Left ventricle myocardium inferior (tissue), 1 donor: ENCODE data around the gene LCE7A. TPM values are rescaled to one million over a fixed set of nuclear protein-coding genes. Genes with fewer than 3 reads are reported as not detected.

Experiments used
- DNase-seq: peaks from one replicate; pipeline ENCODE4 v3.0.0-alpha.2; 2020
- H3K27ac ChIP-seq: fragments of 200-600 bp; replicated peaks from 2 replicates; pipeline ENCODE4 v1.8.0; 2021
- H3K27me3 ChIP-seq: fragments of 200-600 bp; 2 replicates; pipeline ENCODE4 v1.8.0; 2021; ENCODE audit warnings: low read depth
- H3K36me3 ChIP-seq: fragments of 200-600 bp; 2 replicates; pipeline ENCODE4 v1.8.0; 2021
- H3K4me1 ChIP-seq: fragments of 200-600 bp; 2 replicates; pipeline ENCODE4 v1.8.0; 2021
- H3K4me3 ChIP-seq: fragments of 200-600 bp; 2 replicates; pipeline ENCODE4 v1.8.0; 2021; ENCODE audit warnings: mild to moderate bottlenecking, moderate library complexity
- H3K9me3 ChIP-seq: fragments of 200-600 bp; replicated peaks from 2 replicates; pipeline ENCODE4 v1.8.0; 2021
- intact Hi-C: fragments of 100-400 bp; cut with micrococcal nuclease; formaldehyde crosslinking; loops from one replicate; pipeline ENCODE4 v1.11.0; 2022
- total RNA-seq: library from RNA; stranded (reverse); fragmentation: NEBNext Ultra II Directional; extraction: Animal tissue kit (Norgen Biotek cat#: 25700); gene quantifications from one replicate; pipeline ENCODE4 v1.2.1, GENCODE V29; 2021
- TF ChIP-seq, protein P1 (sequence below): fragments of 200-600 bp; IDR thresholded peaks from 2 replicates; pipeline ENCODE4 v1.8.0; 2021; ENCODE audit warnings: antibody characterized with exemption, mild to moderate bottlenecking, borderline replicate concordance
- donor health status: DM: no; HTN: yes; CAD: no; lungs with severe emphysema.

The LCE7A gene
- total RNA-seq, 1 donor from 2014 or later = not detected

DNA sequence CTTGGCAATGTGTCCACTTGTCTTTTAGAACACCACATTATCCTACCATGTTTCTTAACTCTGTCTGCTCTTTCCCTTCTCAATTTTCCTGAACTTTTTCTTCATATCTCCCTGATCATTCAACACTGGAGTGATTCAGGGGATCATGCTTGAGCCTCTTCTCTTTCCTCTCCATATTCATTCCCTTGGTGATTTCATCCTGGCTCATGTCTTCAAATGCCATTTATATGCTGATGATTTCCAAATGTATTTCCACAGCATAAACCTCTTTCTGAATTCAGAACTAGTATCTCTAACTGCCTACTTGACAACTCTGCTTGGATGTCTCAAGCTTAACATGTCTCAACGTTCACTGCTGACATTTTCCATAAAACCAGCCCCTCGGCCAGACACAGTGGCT is 40.1 kb downstream of the LCE7A start:
- no peaks in the 10 kb centered on the region for H3K4me1 ChIP-seq
- peaks cover 22% of the 10 kb centered on the region for H3K27me3 ChIP-seq
- intact Hi-C loops = no loop called here
- no peaks in the 10 kb centered on the region for H3K36me3 ChIP-seq
- DNase-seq = no peak
- no peak overlapping the region for H3K4me3 ChIP-seq
- H3K27ac ChIP-seq = no peak overlapping the region
- TF ChIP-seq, protein P1, sequence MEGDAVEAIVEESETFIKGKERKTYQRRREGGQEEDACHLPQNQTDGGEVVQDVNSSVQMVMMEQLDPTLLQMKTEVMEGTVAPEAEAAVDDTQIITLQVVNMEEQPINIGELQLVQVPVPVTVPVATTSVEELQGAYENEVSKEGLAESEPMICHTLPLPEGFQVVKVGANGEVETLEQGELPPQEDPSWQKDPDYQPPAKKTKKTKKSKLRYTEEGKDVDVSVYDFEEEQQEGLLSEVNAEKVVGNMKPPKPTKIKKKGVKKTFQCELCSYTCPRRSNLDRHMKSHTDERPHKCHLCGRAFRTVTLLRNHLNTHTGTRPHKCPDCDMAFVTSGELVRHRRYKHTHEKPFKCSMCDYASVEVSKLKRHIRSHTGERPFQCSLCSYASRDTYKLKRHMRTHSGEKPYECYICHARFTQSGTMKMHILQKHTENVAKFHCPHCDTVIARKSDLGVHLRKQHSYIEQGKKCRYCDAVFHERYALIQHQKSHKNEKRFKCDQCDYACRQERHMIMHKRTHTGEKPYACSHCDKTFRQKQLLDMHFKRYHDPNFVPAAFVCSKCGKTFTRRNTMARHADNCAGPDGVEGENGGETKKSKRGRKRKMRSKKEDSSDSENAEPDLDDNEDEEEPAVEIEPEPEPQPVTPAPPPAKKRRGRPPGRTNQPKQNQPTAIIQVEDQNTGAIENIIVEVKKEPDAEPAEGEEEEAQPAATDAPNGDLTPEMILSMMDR = no peak
- H3K9me3 ChIP-seq = no peaks in the 10 kb centered on the region

DNA sequence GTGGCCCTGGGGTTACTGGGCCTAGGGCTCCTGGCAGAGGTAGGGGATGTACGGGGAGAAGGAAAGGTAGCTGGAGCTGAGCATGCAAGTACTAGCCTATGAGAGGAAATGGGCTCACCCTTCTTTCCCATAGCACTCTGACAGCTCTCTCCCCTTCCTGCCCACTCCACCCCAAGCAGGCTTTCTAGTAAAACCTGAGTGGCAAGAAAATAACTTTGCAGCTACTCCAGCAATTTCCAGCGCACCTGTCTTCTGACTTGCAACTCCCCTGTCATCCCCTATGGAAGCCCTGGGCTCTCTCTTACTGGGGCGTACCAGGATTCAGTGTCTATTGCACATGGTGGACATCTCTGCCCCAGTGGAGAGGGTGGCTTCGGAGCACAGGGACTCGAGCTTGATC is 41.8 kb downstream of the LCE7A start:
- Histone ChIP-seq H3K27me3 (peaks cover 28% of the 10 kb centered on the region), H3K4me1 (no peaks in the 10 kb centered on the region), H3K9me3 (no peaks in the 10 kb centered on the region), H3K27ac (no peak overlapping the region), H3K4me3 (no peak overlapping the region), H3K36me3 (no peaks in the 10 kb centered on the region)
- TF ChIP-seq, protein P1 = no peak
- intact Hi-C loops = no loop called here
- DNase-seq = no peak

DNA sequence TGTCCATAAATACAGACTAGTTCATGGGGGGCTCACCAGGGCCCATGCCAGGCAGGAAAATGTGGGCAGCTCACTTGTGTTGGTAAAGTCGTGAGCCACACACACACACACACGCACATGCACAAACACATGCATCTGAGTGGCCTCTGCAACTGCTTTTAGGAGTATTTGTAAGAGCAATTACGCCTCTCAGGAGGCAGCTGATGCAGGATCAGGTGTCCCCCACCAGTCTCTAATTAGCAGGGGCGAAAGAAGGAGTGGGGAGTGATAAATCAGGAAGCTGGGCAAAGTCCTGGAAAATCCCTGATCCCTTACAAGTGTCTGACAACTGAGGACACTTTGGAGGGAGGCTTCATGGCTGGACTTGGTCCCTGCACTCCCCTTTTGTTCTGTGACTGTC is 42.8 kb downstream of the LCE7A start:
- Histone ChIP-seq H3K27me3 (peaks cover 32% of the 10 kb centered on the region), H3K9me3 (no peaks in the 10 kb centered on the region), H3K27ac (no peak overlapping the region), H3K4me3 (no peak overlapping the region), H3K4me1 (no peaks in the 10 kb centered on the region), H3K36me3 (no peaks in the 10 kb centered on the region)
- intact Hi-C loops = no loop called here
- DNase-seq = no peak
- TF ChIP-seq, protein P1 = no peak

DNA sequence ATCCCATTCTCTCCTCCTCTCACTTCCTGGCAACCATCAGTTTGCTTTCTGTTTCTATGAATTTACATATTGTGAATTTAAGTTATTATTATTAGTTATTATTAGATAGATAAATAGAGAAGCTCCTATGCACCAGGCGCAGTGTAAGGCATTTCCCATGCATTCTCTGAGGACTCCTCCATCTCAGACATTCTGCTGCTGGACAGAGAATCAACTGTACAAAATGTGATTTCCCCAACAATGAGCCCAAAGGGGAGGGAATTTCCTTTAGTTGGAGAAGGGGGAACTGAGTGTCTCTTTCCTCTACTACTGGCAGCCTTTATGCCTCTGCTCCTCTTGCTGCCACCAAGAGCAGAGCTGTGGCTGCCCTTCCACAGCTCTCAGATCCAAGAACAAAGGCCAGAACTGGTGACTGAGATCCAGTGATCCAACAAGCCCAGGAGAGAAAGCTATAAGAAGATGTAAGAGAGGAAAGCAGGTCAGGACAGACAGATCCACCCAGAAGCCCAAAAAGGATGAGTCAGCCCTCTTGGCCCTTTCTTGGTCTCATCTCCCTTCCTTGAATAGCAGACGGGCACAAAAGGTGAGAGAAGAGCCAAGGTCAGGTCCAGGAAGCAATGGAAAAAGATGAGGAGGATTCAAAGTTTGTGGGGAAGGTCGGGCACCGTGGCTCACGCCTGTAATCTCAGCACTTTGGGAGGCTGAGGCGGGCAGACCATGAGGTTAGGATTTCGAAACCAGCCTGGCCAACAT is 45.1 kb downstream of the LCE7A start:
- no peak for DNase-seq
- H3K4me1 ChIP-seq = no peaks in the 10 kb centered on the region
- no peaks in the 10 kb centered on the region for H3K9me3 ChIP-seq
- no peak overlapping the region for H3K27ac ChIP-seq
- intact Hi-C loops = no loop called here
- H3K27me3 ChIP-seq = peaks cover 40% of the 10 kb centered on the region
- TF ChIP-seq, protein P1 = no peak
- H3K36me3 ChIP-seq = no peaks in the 10 kb centered on the region
- no peak overlapping the region for H3K4me3 ChIP-seq

DNA sequence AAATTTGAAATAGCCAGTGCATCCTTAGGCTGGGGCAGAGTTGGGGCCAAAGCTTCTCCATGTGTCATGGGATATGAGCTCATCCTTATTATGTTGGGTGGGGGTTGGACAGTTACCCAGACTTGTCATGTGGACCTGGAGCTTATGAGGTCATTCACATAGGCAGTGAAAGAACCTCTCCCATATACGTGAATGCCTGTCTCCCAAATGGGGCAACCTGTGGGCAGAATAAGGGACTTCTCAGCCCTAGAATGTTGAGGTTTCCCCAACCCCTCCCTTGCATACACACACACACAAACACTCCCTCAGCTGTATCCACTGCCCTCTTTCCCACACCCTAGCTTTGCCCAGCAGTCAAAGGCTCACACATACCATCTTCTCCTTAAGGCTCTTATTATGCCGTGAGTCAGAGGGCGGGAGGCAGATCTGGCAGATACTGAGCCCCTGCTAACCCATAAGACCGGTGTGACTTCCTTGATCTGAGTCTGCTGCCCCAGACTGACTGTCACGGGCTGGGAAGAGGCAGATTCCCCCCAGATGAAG is 46.3 kb downstream of the LCE7A start:
- DNase-seq = no peak
- Histone ChIP-seq H3K27ac (no peak overlapping the region), H3K27me3 (peaks cover 48% of the 10 kb centered on the region), H3K4me3 (no peak overlapping the region), H3K4me1 (no peaks in the 10 kb centered on the region), H3K9me3 (no peaks in the 10 kb centered on the region), H3K36me3 (no peaks in the 10 kb centered on the region)
- intact Hi-C loops = no loop called here
- TF ChIP-seq, protein P1 = no peak
